ENCODE measurements around the gene AAGAB.
"Not testable (repeated sequence)": the region's sequence is repeated elsewhere in the genome, so short reads cannot be mapped to it uniquely, and the experiment has no call there.

The AAGAB gene

DNA sequence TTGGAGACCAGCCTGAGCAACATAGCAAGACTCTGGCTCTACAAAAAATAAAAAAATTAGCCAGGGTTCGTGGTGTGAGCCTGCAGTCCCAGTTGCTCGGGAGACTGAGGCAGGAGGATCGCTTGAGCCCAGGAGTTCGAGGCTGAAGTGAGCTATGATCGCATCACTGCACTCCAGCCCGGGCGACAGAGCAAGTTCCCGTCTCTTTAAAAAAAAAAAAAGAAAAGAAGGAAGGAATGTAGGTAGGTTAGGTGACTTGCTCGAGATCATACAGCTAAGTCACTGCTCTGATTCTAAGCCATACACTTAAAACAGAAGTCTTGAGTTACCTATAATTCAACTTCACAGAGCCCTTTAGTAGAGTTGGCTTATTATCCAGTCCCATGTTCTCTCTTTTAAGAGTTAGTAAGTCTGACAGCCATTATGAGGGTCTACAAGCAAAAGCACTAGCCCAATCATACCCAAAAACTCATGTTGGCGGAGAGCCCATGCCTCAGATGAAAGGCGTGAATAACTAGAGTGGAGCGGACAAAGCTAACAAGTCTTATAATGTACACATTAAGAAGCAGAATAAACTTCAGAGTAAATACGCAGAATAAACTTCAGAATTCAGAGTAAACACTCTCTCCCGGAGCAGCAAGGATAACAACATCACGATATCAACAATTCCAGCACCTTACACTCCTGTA, 768 bp downstream of the AAGAB start:
- no peak for DNase-seq (ENCODE audit: low spot score)

DNA sequence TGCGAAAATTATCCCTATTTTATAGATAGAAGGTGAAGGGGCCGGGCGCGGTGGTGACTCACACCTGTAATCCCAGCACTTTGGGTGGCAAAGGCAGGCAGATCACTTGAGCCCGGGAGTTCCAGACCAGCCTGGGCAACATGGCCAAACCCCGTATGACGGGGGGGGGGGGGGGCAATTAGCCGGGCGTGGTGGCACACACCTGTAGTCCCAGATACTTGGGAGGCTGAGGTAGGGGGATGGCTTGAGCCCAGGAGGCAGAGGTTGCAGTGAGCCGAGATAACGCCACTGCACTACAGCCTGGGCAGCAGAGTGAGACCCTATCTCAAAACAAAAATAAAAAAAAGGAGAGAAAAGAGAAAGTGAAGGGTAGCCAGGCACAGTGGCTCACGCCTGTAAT, 1.4 kb downstream of the AAGAB start:
- DNase-seq (ENCODE audit: low spot score) = no peak

DNA sequence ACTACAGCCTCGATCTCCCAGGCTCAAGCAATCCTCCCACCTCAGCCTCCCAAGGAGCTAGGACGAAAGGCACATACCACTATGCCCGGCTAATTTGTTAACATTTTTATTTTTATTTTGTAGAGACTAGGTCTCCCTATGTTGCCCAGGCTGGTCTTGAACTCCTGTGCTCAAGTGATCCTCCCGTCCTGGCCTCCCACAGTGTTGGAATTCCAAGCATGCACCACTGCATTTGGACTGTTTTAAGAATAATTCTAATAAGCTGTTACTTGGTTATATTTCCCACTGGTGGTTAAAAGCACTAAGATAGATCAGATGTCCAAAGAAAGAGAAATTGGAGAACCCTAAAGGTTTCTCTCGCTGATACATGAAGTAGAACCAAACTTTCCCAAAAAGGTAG, 3.1 kb downstream of the AAGAB start:
- no peak for DNase-seq (ENCODE audit: low spot score)

DNA sequence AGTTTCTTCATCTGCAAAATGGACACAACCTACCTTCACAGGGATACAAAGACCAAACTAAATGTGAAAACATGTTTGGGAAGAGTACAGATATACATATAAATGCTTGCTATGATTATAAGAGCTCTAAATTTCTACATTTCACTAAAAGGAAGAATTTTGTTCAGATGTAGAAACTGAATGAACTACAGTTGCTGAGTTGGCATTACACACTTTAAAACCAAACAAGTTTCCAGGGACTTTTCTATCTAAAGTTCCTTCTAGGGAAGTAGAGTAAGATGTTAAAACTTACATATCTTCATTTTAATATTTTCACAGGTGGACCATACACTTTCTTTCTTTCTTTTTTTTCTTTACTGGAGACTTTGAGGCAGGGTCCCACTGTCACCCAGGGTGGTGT, 4.6 kb downstream of the AAGAB start:
- DNase-seq (ENCODE audit: low spot score) = no peak

DNA sequence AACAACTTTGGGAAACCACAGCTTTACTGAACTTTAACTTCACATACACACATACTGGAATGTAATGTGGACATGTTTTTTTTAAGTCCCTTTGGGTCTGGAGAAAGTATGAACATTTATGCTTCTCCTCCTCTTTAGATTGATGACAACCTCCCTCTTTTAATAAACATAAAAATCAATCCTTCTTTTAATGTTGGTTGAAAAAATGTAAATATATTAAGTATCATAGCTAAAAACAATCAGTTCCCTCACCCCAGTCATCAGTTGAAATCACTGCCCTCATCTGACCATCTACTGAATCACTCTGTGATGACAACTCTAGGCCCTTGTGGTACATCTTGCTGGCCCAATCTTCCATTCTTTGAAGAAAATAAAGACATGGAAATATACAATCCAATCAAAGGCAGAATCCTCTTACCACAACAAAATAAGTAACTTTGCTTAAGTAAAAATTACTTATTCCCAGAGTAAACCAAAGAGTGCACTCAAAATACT, 6.4 kb downstream of the AAGAB start:
- DNase-seq (ENCODE audit: low spot score) = no peak

DNA sequence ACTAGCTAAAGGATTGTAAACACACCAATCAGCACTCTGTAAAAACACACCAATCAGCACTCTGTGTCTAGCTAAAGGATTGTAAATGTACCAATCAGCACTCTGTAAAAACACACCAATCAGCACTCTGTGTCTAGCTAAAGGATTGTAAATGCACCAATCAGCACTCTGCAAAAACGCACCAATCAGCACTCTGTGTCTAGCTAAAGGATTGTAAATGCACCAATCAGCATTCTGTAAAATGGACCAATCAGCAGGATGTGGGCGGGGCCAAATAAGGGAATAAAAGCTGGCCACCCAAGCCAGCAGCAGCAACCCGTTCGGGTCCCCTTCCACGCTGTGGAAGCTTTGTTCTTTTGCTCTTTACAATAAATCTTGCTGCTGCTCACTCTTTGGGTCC, 7.9 kb downstream of the AAGAB start:
- not testable (repeated sequence) for DNase-seq (ENCODE audit: low spot score)

DNA sequence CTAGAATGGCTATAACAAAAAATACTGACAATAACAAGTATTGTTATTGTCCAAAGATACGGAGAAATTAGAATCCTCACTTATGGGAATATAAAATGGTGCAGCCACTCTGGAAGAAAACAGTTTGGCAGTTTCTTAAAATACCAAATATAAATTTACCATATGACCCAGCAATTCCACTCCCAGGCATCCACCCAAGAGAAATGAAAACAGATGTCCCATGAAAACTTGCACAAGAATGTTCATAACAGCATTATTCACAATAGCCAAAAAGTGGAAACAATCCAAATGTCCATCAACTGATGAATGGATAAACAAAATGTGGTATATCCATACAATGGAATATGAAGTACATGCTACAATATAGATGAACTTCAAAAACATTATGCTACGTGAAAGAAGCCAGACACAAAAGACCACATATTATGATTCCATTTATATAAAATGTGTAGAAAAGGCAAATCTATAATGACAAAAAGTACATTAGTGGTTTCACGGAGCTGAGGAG, 9.4 kb downstream of the AAGAB start:
- DNase-seq (ENCODE audit: low spot score) = no peak

DNA sequence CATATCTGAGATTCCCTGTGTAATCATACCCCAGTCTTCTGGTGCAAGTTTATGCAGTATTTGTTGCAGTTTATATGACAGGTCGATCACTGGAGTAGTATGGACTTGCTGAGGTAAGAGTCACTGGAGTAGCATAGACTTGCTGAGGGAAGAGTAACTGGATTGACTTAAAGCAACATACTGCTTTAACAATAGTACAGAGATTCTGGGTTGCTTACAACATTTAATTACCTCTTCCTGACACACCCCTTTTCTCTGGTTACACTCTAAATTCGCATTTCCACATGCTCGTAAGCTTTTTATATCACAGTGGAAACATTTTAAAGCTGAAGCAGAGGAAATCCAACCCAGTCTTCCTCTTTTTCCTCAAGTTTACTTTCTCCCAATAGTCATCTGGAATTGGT, 11.8 kb downstream of the AAGAB start:
- no peak for DNase-seq (ENCODE audit: low spot score)

DNA sequence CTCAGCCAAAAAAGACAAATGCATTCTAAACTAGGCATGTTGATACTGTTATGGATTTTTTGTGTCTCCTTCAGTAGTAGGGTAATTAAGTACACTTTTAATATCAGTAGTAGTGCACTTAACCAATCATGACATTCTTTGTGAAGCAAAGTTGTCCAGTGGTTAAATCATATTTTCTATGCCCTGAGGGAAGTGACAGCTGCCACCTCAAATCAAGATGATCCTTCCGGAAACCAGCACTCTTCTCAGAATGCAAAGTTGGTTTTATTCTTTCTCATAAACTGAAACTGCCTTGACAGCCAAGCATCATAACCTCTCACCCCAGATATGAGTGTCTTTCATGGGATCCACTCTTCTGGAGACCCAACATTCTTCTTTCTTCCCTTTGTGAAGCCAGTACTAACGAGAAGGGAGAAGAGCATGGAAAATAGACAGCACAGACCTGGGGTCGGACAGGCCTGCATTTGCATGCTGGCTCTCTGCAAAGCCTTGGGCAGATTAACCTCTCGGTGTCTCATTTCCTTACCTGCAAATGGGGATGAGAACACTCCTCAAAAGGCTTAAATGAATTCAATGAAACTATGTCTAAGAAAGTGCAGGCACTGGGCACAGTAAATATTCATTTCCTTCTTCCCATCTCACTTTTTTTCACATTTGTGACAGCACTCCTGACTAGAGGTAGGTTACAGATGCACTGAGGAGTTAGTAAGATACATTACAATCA, 13.2 kb downstream of the AAGAB start:
- DNase-seq (ENCODE audit: low spot score) = no peak

DNA sequence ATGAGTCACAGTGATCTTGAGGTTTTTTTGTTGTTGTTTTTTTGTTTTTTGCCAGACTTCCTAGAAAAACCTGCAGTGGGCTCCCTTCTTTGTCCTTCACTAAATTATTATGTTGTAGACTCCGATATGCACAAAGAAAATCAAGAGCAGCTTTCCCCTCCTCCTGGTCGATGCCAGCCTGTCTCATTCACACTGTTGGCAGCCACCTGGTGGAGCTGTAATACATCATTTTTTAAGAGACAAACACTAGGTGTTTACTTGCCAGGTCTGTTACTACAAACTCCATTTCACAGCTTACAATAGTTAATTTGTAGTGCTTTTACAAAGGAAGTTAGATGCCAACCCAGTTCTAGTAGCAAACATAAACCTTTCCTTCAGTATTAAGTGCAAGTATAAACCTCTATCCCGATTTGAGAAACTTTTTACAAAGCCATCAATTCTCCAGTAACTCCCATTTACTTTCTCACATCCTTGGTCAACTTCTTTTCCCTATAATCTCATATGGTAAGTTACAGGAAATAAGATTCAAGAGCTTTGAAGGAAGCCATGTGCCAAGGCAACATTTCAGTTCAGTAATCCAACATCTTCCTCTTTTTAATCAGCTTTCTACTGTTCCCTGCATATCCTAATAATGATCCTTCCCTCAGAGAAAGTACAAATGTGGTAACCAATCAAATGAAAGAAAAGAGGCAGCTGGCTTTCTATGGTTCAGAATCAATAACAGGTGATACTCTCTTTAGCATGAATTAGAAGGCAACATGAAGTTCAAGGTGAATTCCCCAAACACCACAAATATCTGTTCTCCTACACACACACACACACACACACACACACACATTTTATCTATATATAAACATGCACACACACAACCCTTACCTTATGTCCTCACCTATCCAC, 14.0 kb downstream of the AAGAB start:
- no peak for DNase-seq (ENCODE audit: low spot score)

DNA sequence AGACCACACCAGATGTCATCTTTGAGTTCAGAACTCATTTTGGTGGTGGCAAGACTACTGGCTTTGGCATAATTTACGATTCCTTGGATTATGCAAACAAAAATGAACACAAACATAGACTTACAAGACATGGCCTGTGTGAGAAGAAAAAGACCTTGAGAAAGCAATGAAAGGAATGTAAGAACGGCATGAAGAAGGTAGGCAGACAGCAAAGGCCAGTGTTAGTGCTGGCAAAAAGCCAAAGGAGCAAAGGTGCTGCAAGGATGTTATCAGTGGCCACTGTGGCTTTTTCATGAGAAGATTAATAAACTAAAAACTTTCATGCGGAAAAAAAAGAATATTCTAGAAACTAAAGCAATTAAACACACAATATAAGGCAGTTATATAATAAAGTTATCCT, 21.9 kb downstream of the AAGAB start:
- no peak for DNase-seq (ENCODE audit: low spot score)

DNA sequence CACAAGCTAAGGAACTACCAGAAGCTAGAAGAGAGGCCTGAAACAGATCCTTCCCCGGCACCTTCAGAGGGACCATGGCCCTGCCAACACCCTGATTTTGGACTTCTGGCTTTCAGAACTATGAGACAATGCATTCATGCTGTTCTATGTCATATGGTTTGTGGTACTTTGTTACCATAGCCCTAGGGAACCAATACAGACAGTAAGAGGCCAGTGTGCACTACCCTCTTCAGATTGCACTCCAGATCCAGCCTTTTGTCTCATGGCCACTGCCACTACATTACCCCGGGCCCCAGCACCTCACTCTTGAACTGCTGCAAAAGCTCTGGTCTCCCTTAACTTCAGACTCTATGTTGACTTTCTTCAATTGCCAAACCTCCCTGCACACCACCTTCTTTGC, 24.0 kb downstream of the AAGAB start:
- no peak for DNase-seq (ENCODE audit: low spot score)

DNA sequence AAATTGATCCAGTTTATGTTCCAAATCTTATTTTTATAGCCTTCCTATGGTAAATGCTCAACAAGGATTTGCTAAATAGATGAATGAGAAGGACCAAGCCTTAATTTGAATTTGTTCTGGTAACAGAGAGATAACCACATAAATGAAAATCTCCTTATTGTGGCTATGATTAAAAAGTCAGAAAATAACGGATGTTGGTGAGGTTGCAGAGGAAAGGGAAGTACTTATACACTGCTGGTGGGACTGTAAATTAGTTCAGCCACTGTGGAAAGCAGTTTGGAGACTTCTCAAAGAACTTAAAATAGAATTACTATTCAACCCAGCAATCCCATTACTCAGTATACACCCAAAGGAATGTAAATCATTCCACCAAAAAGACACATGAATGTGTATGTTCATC, 26.2 kb downstream of the AAGAB start:
- no peak for DNase-seq (ENCODE audit: low spot score)

DNA sequence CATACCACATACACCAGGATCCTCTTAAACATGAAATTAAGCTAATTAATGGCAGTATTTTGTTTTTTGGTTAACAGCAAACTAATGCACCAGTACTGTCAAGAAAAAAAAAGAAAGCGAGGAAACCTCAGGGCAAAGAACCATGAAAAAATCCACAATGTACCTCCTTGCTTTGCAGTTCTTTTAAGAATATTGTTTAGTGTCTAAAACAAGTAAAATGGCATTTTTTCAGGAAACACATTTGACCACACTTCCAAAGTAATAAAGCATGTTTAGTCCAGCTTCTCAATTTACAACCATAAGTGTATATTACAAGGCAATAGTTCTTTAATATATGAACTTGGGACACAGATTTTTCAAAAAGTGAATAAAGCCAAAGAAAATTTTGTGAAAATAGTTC, 26.6 kb downstream of the AAGAB start:
- DNase-seq (ENCODE audit: low spot score) = no peak

DNA sequence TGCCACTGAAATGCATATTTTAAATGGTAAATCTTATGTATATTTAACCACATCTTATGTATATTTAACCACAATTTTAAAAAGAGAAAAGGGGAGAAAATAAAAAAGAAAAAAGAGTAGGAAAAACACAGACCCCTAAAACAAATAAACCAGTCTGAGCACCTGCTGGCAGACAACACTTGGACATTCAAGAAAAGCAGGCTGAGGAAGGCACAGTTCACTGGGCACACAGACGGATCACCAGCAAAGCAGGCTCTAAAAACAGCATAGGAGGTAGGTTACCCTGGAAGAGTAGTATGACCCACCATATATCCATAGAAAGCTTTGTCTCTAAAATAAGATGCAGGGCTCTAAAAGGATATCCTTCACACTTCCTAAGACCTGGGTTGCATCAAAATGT, 27.0 kb downstream of the AAGAB start:
- no peak for DNase-seq (ENCODE audit: low spot score)

DNA sequence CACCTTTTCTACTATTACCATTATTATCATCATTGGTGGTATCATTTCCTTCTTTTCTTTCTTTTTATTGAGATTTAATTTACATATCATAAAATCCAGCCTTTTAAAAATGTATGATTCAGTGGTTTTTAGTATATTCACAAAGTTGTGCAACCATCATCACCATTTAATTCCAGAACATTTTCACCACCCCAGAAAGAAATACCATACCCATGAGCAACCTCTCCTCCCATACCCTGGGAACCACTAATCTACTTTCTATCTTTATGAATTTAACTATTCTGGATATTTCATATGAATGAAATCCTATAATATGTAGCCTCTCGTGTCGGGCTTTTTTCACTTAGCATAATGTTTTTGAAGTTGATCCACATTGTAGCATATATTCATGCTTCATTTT, 29.1 kb downstream of the AAGAB start:
- no peak for DNase-seq (ENCODE audit: low spot score)

DNA sequence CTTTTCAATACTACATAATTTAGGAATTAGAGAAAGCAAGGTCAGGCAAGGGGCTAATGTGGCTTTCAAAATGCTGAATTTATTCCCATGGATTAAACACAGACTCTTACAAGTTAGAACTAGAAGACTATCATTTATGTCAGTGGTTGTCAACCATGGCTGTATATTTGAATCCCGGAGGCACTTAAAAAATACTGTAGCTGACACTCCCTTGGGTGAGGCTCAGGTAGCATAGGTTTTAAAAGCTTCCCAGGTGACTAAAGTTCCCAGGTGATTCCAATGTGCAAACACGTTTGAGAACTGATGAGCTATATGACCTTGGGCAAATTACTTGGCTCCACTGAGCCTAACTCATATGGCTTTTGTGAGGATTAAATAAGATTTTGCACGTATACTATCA, 29.6 kb downstream of the AAGAB start:
- no peak for DNase-seq (ENCODE audit: low spot score)

DNA sequence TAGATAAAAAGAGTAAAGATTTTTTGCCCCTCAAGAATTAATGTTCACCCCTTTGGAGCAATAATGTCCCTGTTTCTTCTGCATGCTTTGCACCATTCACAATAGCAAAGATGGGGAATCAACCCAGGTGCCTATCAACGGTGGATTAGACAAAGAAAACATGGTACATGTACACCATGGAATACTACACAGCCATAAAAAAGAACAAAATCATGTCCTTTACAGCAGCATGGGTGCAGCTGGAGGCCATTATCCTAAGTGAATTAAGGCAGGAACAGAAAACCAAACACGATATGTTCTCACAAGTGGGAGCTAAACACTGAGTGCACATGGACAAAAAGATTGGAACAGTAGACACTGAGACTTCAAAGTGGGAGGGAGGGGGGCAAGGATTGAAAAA, 35.2 kb downstream of the AAGAB start:
- no peak for DNase-seq (ENCODE audit: low spot score)

DNA sequence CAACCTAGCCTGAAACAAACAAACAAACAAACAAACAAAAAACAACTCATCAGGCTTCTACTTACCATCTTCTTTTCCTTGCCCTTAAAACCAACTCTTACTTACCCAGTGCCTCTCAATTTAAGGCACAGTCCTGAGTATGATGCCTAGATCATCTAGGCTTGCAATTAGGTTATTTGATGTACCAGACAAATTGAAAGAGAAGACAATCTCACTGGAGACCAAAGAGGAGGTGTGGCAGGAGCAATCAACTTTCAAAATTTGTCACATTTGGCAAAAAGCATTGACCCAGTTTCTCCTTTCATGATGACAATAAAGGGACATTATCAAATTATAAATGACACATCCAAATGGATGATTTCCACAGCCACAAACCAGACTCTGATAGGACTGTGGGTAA, 36.0 kb downstream of the AAGAB start:
- DNase-seq (ENCODE audit: low spot score) = no peak

DNA sequence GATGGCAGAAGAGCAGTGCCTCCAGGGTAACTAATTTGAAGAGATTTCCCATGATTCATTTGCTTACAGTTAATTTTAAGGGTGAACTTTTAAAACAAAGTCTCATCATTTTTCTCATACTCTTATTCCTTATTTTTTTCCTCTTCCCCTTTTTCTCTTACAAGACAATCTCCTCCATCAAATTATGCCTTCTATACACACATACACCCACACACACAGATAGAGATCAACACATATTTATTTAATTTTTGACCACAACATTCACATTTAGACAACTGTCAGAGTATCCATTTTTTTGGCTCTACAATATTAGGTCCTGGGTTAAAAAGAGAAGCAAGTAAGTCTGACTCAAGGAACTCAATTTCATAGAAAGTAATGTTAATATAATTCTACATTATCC, 37.6 kb downstream of the AAGAB start:
- DNase-seq (ENCODE audit: low spot score) = no peak

DNA sequence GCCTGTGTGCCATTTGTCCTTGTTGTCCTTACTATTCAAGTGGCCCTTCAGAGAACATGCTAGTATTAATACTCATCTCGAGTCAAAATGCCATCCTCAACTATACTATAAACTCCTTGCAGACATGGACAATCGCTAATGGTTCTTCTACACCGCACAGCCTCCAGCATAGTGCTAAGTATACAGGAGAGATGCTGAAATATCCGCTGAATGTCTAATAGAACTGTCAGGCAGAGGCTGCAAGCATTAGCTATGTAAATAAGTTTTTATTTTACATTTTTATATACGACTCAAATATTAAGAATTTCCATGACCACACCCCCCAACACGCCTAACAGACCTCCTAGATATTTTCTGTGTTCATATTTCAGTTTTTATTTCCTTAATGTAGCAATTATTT, 39.4 kb downstream of the AAGAB start:
- no peak for DNase-seq (ENCODE audit: low spot score)

DNA sequence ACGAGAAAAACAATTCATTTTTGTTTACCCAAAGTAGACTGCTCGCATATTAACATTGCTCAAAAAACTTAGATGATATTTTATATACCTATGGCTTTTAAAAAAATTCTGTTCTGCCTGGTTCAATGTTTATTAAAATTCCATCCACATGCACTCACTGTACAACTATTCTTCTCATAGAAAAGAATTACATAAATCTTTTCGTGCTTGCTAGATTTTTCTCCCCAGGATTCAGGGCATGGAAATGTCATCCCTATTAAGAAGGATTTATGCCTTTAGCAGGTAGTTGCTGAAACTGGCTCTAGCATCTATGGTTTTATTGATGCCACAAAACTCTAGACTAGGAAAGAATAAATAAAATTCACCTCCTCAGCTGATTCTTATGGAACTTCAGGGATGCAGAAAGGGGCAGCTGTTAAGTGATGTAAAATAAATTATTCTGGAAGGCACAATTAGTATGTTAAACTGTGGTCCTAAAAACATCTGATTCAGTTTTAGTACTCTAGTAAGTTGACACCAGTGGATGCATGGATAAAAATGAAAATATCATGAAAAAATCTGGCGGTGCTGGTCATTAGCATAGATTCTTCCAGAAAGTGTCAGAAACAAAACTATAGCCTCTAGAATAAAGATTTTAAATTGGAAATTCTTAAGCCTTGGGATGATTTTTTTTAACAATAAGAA, 41.6 kb downstream of the AAGAB start:
- no peak for DNase-seq (ENCODE audit: low spot score)
